ENCODE results near the gene MAML2.

The MAML2 gene

DNA sequence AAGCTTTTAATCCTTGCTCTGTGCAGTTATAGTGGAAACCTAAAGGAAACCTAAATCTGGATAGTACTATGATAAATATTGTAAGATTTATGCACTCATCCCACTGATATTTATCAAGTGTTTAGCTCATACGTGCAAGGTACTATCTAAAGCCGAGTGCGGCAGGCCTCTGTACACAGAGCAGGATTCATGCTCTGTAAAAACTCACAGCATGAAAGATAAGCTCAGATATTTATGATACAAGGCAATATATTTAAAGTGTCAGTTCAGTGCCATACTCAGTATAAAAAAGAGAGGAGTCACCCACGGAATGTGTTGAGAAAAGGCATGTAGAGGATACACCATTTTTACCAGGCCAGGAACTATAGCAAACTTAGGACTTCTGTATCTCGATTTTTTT lies 66.2 kb downstream of the MAML2 start:
- Histone ChIP-seq H3K27me3 (ENCODE audit: insufficient read depth, low read length, poor library complexity) (no peaks in the 10 kb centered on the region), H2AFZ (ENCODE audit: low read depth, low read length) (no peak overlapping the region), H3K27ac (ENCODE audit: low read length) (no peak overlapping the region), H3K4me3 (ENCODE audit: low read depth in 1 of 2, low read length in 2 of 2) (no peak overlapping the region), H3K4me2 (ENCODE audit: insufficient read depth, low read length) (no peak overlapping the region), H3K4me1 (ENCODE audit: insufficient read depth, low read length) (no peaks in the 10 kb centered on the region), H3K36me3 (ENCODE audit: insufficient read depth, low read length) (no peaks in the 10 kb centered on the region), H3K9me3 (ENCODE audit: insufficient read depth, low read length, severe bottlenecking) (no peaks in the 10 kb centered on the region), H3K79me2 (ENCODE audit: insufficient read depth, low read length) (no peaks in the 10 kb centered on the region), H4K20me1 (ENCODE audit: insufficient read depth, low read length) (no peaks in the 10 kb centered on the region), H3K9ac (ENCODE audit: low read depth, low read length) (no peak overlapping the region)
- TF ChIP-seq, protein P1, sequence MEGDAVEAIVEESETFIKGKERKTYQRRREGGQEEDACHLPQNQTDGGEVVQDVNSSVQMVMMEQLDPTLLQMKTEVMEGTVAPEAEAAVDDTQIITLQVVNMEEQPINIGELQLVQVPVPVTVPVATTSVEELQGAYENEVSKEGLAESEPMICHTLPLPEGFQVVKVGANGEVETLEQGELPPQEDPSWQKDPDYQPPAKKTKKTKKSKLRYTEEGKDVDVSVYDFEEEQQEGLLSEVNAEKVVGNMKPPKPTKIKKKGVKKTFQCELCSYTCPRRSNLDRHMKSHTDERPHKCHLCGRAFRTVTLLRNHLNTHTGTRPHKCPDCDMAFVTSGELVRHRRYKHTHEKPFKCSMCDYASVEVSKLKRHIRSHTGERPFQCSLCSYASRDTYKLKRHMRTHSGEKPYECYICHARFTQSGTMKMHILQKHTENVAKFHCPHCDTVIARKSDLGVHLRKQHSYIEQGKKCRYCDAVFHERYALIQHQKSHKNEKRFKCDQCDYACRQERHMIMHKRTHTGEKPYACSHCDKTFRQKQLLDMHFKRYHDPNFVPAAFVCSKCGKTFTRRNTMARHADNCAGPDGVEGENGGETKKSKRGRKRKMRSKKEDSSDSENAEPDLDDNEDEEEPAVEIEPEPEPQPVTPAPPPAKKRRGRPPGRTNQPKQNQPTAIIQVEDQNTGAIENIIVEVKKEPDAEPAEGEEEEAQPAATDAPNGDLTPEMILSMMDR (IDR thresholded peaks at IDR 0.05; ENCODE audit: borderline replicate concordance, extremely low read depth, low read length, poor library complexity, severe bottlenecking) = no peak
- TF ChIP-seq EZH2 (IDR thresholded peaks at IDR 0.05; ENCODE audit: borderline replicate concordance, low read depth, low read length, severe bottlenecking) = no peak
- DNase-seq = no peak
- no peak for ATAC-seq (ENCODE audit: insufficient read depth, low read depth)

DNA sequence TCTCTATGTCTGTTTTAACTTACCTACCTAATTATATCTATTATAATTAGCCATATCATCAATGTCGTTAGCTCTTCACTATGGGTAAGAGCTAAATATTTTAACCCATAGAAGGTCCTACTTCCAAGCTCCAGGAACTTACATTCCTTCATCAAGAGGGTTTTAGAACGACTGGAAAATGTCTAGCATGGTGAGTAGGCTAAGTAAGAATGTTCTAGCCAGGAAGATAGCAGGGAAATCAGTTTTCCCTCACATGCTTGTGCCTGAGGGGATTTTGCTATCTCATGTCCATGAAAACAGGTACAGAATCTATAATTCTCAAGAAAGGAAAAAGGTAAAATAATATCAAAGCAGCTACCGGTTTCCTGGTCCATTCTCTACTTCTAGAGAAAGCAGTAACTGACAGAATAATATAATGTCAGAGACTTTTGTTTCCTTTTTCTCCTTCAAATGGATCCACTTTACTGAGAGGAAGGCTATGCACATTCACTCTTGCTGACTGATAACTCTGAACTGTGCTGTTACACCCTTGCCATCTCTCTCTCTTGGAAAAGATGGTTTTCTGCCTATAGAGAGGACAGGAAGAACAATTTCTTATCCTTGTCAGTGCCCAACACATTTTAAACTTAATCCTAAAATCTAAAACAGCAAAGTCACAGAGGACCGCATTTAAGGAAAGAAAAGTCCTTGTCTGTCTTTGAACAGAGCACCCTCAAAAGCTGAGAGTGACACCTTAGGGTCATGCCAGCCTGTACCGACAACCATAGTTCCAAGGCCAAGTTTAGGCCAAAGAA lies 67.0 kb downstream of the MAML2 start:
- H3K9ac ChIP-seq (ENCODE audit: low read depth, low read length) = no peak overlapping the region
- H3K27ac ChIP-seq (ENCODE audit: low read length) = no peak overlapping the region
- H3K4me2 ChIP-seq (ENCODE audit: insufficient read depth, low read length) = no peak overlapping the region
- no peaks in the 10 kb centered on the region for H4K20me1 ChIP-seq (ENCODE audit: insufficient read depth, low read length)
- H2AFZ ChIP-seq (ENCODE audit: low read depth, low read length) = no peak overlapping the region
- H3K9me3 ChIP-seq (ENCODE audit: insufficient read depth, low read length, severe bottlenecking) = no peaks in the 10 kb centered on the region
- H3K4me1 ChIP-seq (ENCODE audit: insufficient read depth, low read length) = no peaks in the 10 kb centered on the region
- ATAC-seq (ENCODE audit: insufficient read depth, low read depth) (no peak), DNase-seq (no peak)
- no peaks in the 10 kb centered on the region for H3K79me2 ChIP-seq (ENCODE audit: insufficient read depth, low read length)
- no peaks in the 10 kb centered on the region for H3K27me3 ChIP-seq (ENCODE audit: insufficient read depth, low read length, poor library complexity)
- no peak overlapping the region for H3K4me3 ChIP-seq (ENCODE audit: low read depth in 1 of 2, low read length in 2 of 2)
- H3K36me3 ChIP-seq (ENCODE audit: insufficient read depth, low read length) = no peaks in the 10 kb centered on the region
- TF ChIP-seq, protein P1 (IDR thresholded peaks at IDR 0.05; ENCODE audit: borderline replicate concordance, extremely low read depth, low read length, poor library complexity, severe bottlenecking) = no peak
- TF ChIP-seq EZH2 (IDR thresholded peaks at IDR 0.05; ENCODE audit: borderline replicate concordance, low read depth, low read length, severe bottlenecking) = no peak

DNA sequence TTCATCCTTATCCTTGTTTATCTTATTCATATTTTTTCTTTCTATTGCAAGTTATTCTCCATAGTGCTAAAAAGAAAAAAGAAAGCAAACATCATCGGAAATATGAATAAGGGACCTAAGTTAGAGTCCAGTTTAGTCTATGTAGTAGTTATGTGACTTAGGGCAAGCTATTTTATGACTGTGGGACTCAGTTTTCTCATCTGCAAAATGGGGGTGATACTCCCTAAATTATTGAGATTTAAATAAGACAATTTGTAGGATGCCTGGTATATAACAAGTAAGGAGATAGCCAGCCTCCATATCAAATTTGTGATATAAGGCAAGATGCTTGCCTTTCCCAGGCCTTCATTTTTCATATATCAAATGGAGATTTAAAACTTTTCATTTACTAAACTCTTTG lies 69.5 kb downstream of the MAML2 start:
- TF ChIP-seq, protein P1 (IDR thresholded peaks at IDR 0.05; ENCODE audit: borderline replicate concordance, extremely low read depth, low read length, poor library complexity, severe bottlenecking) = no peak
- no peak for TF ChIP-seq EZH2 (IDR thresholded peaks at IDR 0.05; ENCODE audit: borderline replicate concordance, low read depth, low read length, severe bottlenecking)
- H3K79me2 ChIP-seq (ENCODE audit: insufficient read depth, low read length) = no peaks in the 10 kb centered on the region

More for the DNA sequence above, 69.5 kb downstream of the MAML2 start:
- ATAC-seq (ENCODE audit: insufficient read depth, low read depth) = no peak
- no peak for DNase-seq
- Histone ChIP-seq H3K4me3 (ENCODE audit: low read depth in 1 of 2, low read length in 2 of 2) (no peak overlapping the region), H3K27ac (ENCODE audit: low read length) (no peak overlapping the region), H3K9me3 (ENCODE audit: insufficient read depth, low read length, severe bottlenecking) (no peaks in the 10 kb centered on the region), H3K4me2 (ENCODE audit: insufficient read depth, low read length) (no peak overlapping the region), H2AFZ (ENCODE audit: low read depth, low read length) (no peak overlapping the region), H3K4me1 (ENCODE audit: insufficient read depth, low read length) (no peaks in the 10 kb centered on the region), H3K36me3 (ENCODE audit: insufficient read depth, low read length) (no peaks in the 10 kb centered on the region), H3K27me3 (ENCODE audit: insufficient read depth, low read length, poor library complexity) (no peaks in the 10 kb centered on the region), H3K9ac (ENCODE audit: low read depth, low read length) (no peak overlapping the region), H4K20me1 (ENCODE audit: insufficient read depth, low read length) (no peaks in the 10 kb centered on the region)

Data from DND-41 (cell line).